ENCODE data around the gene RBCK1. TPM values are rescaled to one million over a fixed set of nuclear protein-coding genes. Genes with fewer than 3 reads are reported as not detected.
A peak's percentile ranks its signal among the peaks of the same experiment; 100 is the strongest.

RBCK1 gene
- total and polyA plus RNA-seq, 3 donors from 2014 or later = 77.8 to 93.7 (median 87.2) TPM

GRCh38 chr20:414161-414560, 6.1 kb downstream of the RBCK1 start:
- no peak for TF ChIP-seq CTCF (IDR thresholded peaks at IDR 0.05)
- TF ChIP-seq POLR2A (IDR thresholded peaks at IDR 0.05) = no peak
- Histone ChIP-seq H3K9me3 (no peaks in the 10 kb centered on the region), H3K4me3 (no peak overlapping the region), H3K4me1 (peaks cover 21% of the 10 kb centered on the region), H3K36me3 (ENCODE audit: low read depth, missing control alignments) (no peaks in the 10 kb centered on the region), H3K27ac (no peak overlapping the region), H3K27me3 (no peaks in the 10 kb centered on the region)
- DNase-seq = no peak
- 81 to 86% methylated on average over 2 of the region's 2 CpGs for WGBS, 2 donors
- intact Hi-C loops (cut with DNase I; ENCODE audit: low total_unique reads) = no loop called here

- intact Hi-C loops (cut with DNase I; ENCODE audit: low total_unique reads) = no loop called here
- Histone ChIP-seq H3K4me1 (peaks cover 14% of the 10 kb centered on the region), H3K4me3 (no peak overlapping the region), H3K27ac (no peak overlapping the region), H3K36me3 (ENCODE audit: low read depth, missing control alignments) (no peaks in the 10 kb centered on the region), H3K27me3 (no peaks in the 10 kb centered on the region), H3K9me3 (no peaks in the 10 kb centered on the region)
- WGBS, 2 donors = 84 to 87% methylated on average over 13 of the region's 13 CpGs
- TF ChIP-seq POLR2A (IDR thresholded peaks at IDR 0.05) = no peak
- TF ChIP-seq CTCF (IDR thresholded peaks at IDR 0.05) = no peak
- DNase-seq = no peak
These were observed 7.8 kb downstream of the RBCK1 start for GRCh38 chr20:415820-416322.

GRCh38 chr20:416950-417800, 9.1 kb downstream of the RBCK1 start:
- Histone ChIP-seq H3K9me3 (no peaks in the 10 kb centered on the region), H3K36me3 (ENCODE audit: low read depth, missing control alignments) (no peaks in the 10 kb centered on the region), H3K27ac (no peak overlapping the region), H3K4me1 (peaks cover 14% of the 10 kb centered on the region), H3K27me3 (no peaks in the 10 kb centered on the region), H3K4me3 (no peak overlapping the region)
- TF ChIP-seq CTCF (IDR thresholded peaks at IDR 0.05) = no peak
- TF ChIP-seq POLR2A (IDR thresholded peaks at IDR 0.05) = no peak
- 47 to 53% methylated on average over 8 to 13 of the region's 13 CpGs for WGBS, 2 donors
- peak; percentile 43 for DNase-seq
- intact Hi-C loops (cut with DNase I; ENCODE audit: low total_unique reads) = no loop called here

- Histone ChIP-seq H3K27me3 (no peaks in the 10 kb centered on the region), H3K4me1 (peaks cover 14% of the 10 kb centered on the region), H3K27ac (no peak overlapping the region), H3K36me3 (ENCODE audit: low read depth, missing control alignments) (no peaks in the 10 kb centered on the region), H3K9me3 (no peaks in the 10 kb centered on the region), H3K4me3 (no peak overlapping the region)
- no peak for DNase-seq
- intact Hi-C loops (cut with DNase I; ENCODE audit: low total_unique reads) = no loop called here
- TF ChIP-seq POLR2A (IDR thresholded peaks at IDR 0.05) (no peak), CTCF (IDR thresholded peaks at IDR 0.05) (no peak)
- 50 to 54% methylated on average over 12 of the region's 12 CpGs for WGBS, 2 donors
These were observed 9.8 kb downstream of the RBCK1 start for GRCh38 chr20:417801-418342.

All from testis (tissue), 3 donors.